GM12878 (cell line): Measurements from ENCODE around the gene VCP. TPM values are rescaled to one million over a fixed set of nuclear protein-coding genes. Genes with fewer than 3 reads are reported as not detected.

ENCODE experiments used
- ATAC-seq: fragments of 200-7000 bp; cut with Tn5 transposase; 3 replicates; pipeline ENCODE4 v1.9.1; 2020; ENCODE audit warnings: mild to moderate bottlenecking, moderate library complexity
- BruUV-seq: library from RNA; stranded (reverse); fragments of 400-500 nt; replicated peaks from 2 replicates; lab custom pipeline; 2021; lab: Mats Ljungman, UMichigan
- CTCF ChIA-PET: fragments of 300-600 bp; sonication (Branson Sonifier 250); formaldehyde crosslinking; extraction: SDS; loops from one replicate; lab custom pipeline; 2021; ENCODE audit warnings: inconsistent platforms; lab: Yijun Ruan, JAX
- POLR2A ChIA-PET: fragments of 350-600 bp; formaldehyde crosslinking; extraction: SDS; loops from one replicate; lab custom pipeline; 2021; ENCODE audit warnings: inconsistent platforms; lab: Charles Lee
- RAD21 ChIA-PET: fragments of 300-600 bp; sonication (Branson Sonifier 250); formaldehyde crosslinking; loops from one replicate; lab custom pipeline; 2023; ENCODE audit warnings: antibody characterized with exemption; ENCODE audit not compliant: unreplicated experiment; lab: Charles Lee
- SMC1A ChIA-PET: fragments of 300-600 bp; sonication (Branson Sonifier 250); formaldehyde crosslinking; loops from one replicate; lab custom pipeline; 2023; ENCODE audit not compliant: unreplicated experiment, uncharacterized antibody; lab: Charles Lee
- DNase-seq: peaks from one replicate; pipeline ENCODE4 v3.0.0-alpha.2; 2011; ENCODE audit warnings: low read depth, low spot score
- FAIRE-seq: peaks from 3 replicates; lab custom pipeline; 2011; peaks lifted over from hg19 to GRCh38; lab: Jason Lieb, UNC
- H2AFZ ChIP-seq: 2 replicates; pipeline ENCODE4 v1.6.0; 2011; ENCODE audit warnings: low read depth, low read length, control low read depth; ENCODE audit not compliant: control insufficient read depth
- H3K27ac ChIP-seq: 2 replicates; pipeline ENCODE4 v1.5.1; 2011; ENCODE audit warnings: control low read depth; ENCODE audit not compliant: control insufficient read depth, insufficient read depth
- H3K27me3 ChIP-seq, 2 experiments: replicated peaks in 1 of 2; 2 replicates each; pipeline versions ENCODE4 v1.6.0 to v1.6.1; 2011; ENCODE audit warnings: low read length in 1 of 2; ENCODE audit not compliant: control insufficient read depth in 2 of 2, insufficient read depth in 2 of 2
- H3K36me3 ChIP-seq, 2 experiments: 2 replicates each; pipeline ENCODE4 v1.5.1; 2011; ENCODE audit warnings: low read length in 1 of 2; ENCODE audit not compliant: control insufficient read depth in 2 of 2, insufficient read depth in 2 of 2
- H3K4me1 ChIP-seq: 2 replicates; pipeline ENCODE4 v1.6.1; 2011; ENCODE audit warnings: mild to moderate bottlenecking, low read length, moderate library complexity, mixed read lengths; ENCODE audit not compliant: control insufficient read depth, insufficient read depth
- H3K4me2 ChIP-seq: 2 replicates; pipeline ENCODE4 v1.6.0; 2011; ENCODE audit warnings: control low read depth; ENCODE audit not compliant: control insufficient read depth, insufficient read depth
- H3K4me3 ChIP-seq: fragments of 200-600 bp; sonication (generic); 2 replicates; pipeline ENCODE4 v1.5.1; 2016
- H3K79me2 ChIP-seq: 2 replicates; pipeline ENCODE4 v1.6.0; 2011; ENCODE audit warnings: low read length; ENCODE audit not compliant: control insufficient read depth, insufficient read depth
- H3K9ac ChIP-seq: 2 replicates; pipeline ENCODE4 v1.8.0; 2011; ENCODE audit warnings: low read length, control low read depth, mixed read lengths; ENCODE audit not compliant: control insufficient read depth, insufficient read depth
- H3K9me3 ChIP-seq: replicated peaks from 3 replicates; pipeline ENCODE4 v1.5.1; 2011; ENCODE audit warnings: mild to moderate bottlenecking, low read length; ENCODE audit not compliant: control insufficient read depth, insufficient read depth
- H4K20me1 ChIP-seq: 2 replicates; pipeline ENCODE4 v1.6.0; 2011; ENCODE audit not compliant: control insufficient read depth, insufficient read depth
- DPF2 ChIP-seq: fragments of 450-650 bp; IDR thresholded peaks from 2 replicates; pipeline ENCODE4 v1.6.1; 2017; ENCODE audit warnings: mild to moderate bottlenecking
- EP300 ChIP-seq, 2 experiments: fragments of 150-350 bp in 1 of 2; IDR thresholded peaks; 2 replicates each; pipeline ENCODE4 v1.6.1; 2011 to 2012; ENCODE audit warnings: low read depth in 2 of 2, low read length in 2 of 2, borderline replicate concordance in 1 of 2, improper control_type of control experiment in 1 of 2, inconsistent platforms in 1 of 2; ENCODE audit not compliant: control insufficient read depth in 1 of 2
- GATAD2B ChIP-seq: fragments of 450-650 bp; conservative IDR thresholded peaks from 2 replicates; pipeline ENCODE4 v1.6.1; 2017; ENCODE audit warnings: low read depth, mild to moderate bottlenecking, moderate library complexity
- JUND ChIP-seq: IDR thresholded peaks from 2 replicates; pipeline ENCODE4 v1.6.1; 2012; ENCODE audit warnings: low read depth, mild to moderate bottlenecking, low read length, improper control_type of control experiment, moderate library complexity
- MXI1 ChIP-seq: fragments of 150-350 bp; IDR thresholded peaks from 2 replicates; pipeline ENCODE4 v1.6.1; 2011; ENCODE audit warnings: low read depth, mild to moderate bottlenecking, inconsistent platforms, low read length, improper control_type of control experiment
- NKRF ChIP-seq: fragments of 450-650 bp; conservative IDR thresholded peaks from 2 replicates; pipeline ENCODE4 v1.6.1; 2017; ENCODE audit warnings: mild to moderate bottlenecking, moderate library complexity
- POLR2A ChIP-seq: IDR thresholded peaks from 2 replicates; pipeline ENCODE4 v1.6.1; 2011; ENCODE audit warnings: low read depth, mild to moderate bottlenecking, low read length
- ZBED1 ChIP-seq: IDR thresholded peaks from 2 replicates; pipeline ENCODE4 v1.6.1; 2016; ENCODE audit warnings: borderline replicate concordance
- ZBTB11 ChIP-seq: fragments of 450-650 bp; formaldehyde crosslinking; IDR thresholded peaks from 2 replicates; pipeline ENCODE4 v1.5.0; 2022; ENCODE audit warnings: mild to moderate bottlenecking, missing genetic modification characterization
- ZNF24 ChIP-seq: fragments of 450-650 bp; IDR thresholded peaks from 2 replicates; pipeline ENCODE4 v1.6.1; 2017; ENCODE audit warnings: antibody characterized with exemption, mild to moderate bottlenecking
- WGBS: methylation state at CpG from one replicate; pipeline ENCODE4 v1.1.6; 2016; ENCODE audit warnings: low lambda C conversion rate; ENCODE audit not compliant: insufficient replicate concordance, insufficient coverage; ENCODE audit errors: missing lambda C conversion rate; 5-methylcytosine and 5-hydroxymethylcytosine counted together
- in situ Hi-C: fragments of 300-500 bp; cut with MboI; formaldehyde crosslinking; loops from 9 replicates; pipeline ENCODE4 v1.14.3; 2018; ENCODE audit warnings: mixed read lengths
- intact Hi-C: fragments of 100-400 bp; cut with micrococcal nuclease; formaldehyde crosslinking; loops from one replicate; pipeline ENCODE4 v1.14.2; 2022; ENCODE audit not compliant: unreplicated experiment
- polyA plus RNA-seq, 11 experiments: library from polyadenylated mRNA; depleted of rRNA in 4 of 11; unstranded in 6 of 11; stranded (reverse) in 5 of 11; fragments of >200 nt; fragmentation: Nextera tagmentation in 4 of 11; fragmentation: Illumina TruSeq in 1 of 11; extraction: Ambion mirVana in 4 of 11; extraction: Trizol in 1 of 11; gene quantifications; 1 replicate in 1 of 11; 2 replicates in 10 of 11; pipeline versions ENCODE4 v1.2.1 to v1.2.3, GENCODE V29; 2011 to 2016; ENCODE audit warnings: inconsistent platforms in 2 of 11, missing spikeins in 2 of 11, low read depth in 1 of 11
- total RNA-seq, 4 experiments: library from RNA; depleted of rRNA in 3 of 4; stranded (reverse); fragments of >200 nt in 3 of 4; fragmentation: Illumina TruSeq in 1 of 4; extraction: Trizol in 1 of 4; gene quantifications; 2 replicates each; pipeline versions ENCODE4 v1.2.1 to v1.2.3, GENCODE V29; 2013 to 2021

VCP gene
- total and polyA plus RNA-seq, 10 of the 15 experiments (the other 5 are each of a cell fraction or from before 2014, with no cell fraction given), result 7.4 to 327 (median 244) TPM

DNA sequence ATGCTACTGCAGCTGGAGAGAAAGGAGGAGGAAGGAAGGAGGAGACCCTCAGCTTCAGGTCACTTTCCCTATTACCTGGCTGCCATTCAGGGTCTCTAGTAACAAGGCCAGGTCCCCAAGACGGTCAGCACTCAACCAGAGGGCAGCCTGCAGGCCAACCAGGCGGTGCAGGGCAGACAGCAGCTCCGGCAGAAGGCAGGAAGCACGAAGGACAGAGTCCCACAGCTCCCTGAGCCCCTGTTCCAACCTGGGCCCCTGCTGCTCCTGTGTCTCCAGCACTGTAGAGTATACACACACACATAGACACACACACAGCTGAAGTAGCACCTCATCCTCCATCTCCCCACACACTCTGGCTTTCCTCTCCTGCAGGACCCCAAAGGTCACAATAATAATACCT lies 5.6 kb upstream of the VCP start:
- Histone ChIP-seq H3K9ac (peak overlapping the region; percentile 95; the same call in 1 of the 2 replicates), H3K27me3 (no peaks in the 10 kb centered on the region), H3K4me1 (peaks cover 11% of the 10 kb centered on the region), H3K4me3 (peak overlapping the region; percentile 90), H2AFZ (no peak overlapping the region), H4K20me1 (no peaks in the 10 kb centered on the region), H3K27ac (no peak overlapping the region), H3K4me2 (peak overlapping the region; percentile 97), H3K79me2 (peaks cover 19% of the 10 kb centered on the region), H3K36me3 (peaks cover 0 to 13% of the 10 kb centered on the region in 2 experiments; a peak in 3 of 4 replicates), H3K9me3 (no peaks in the 10 kb centered on the region)
- ChIA-PET CTCF (interaction anchor here (0.6 to 2.2 kb wide), 4 partner anchors 18 to 93 kb away, joined by 3 to 10 read pairs (median 5); partner anchors contain the start of gene PIGO), SMC1A (interaction anchor here (1.2 to 2.4 kb wide), 3 partner anchors 16 to 76 kb away, joined by 4 to 12 read pairs (median 8); partner anchors contain the start of gene PIGO), RAD21 (no interaction called here), POLR2A (interaction anchor here (0.5 to 3.8 kb wide), 6 partner anchors 6 to 305 kb away, joined by 3 to 31 read pairs (median 4); partner anchors contain the start of genes PIGO, STOML2 and VCP)
- no peak for DNase-seq
- FAIRE-seq, result no peak
- no peak for TF ChIP-seq EP300 (IDR thresholded peaks at IDR 0.05; ENCODE audit: borderline replicate concordance in 1 of 2, control insufficient read depth in 1 of 2, low read depth in 2 of 2, low read length in 2 of 2)
- no peak for TF ChIP-seq GATAD2B
- TF ChIP-seq POLR2A, result peak; percentile 19; the same call in 1 of the 2 replicates
- TF ChIP-seq JUND, result no peak
- TF ChIP-seq ZBED1, result no peak
- no peak for TF ChIP-seq DPF2
- no TSS peak for BruUV-seq
- in situ Hi-C loops, result no loop called here
- 64% methylated on average over 4 of the region's 4 CpGs for WGBS
- no peak for ATAC-seq
- intact Hi-C loops, result loop anchor here (2.0 to 10.0 kb wide), 2 partner anchors 25 to 647 kb away; partner anchors contain the start of gene STOML2

DNA sequence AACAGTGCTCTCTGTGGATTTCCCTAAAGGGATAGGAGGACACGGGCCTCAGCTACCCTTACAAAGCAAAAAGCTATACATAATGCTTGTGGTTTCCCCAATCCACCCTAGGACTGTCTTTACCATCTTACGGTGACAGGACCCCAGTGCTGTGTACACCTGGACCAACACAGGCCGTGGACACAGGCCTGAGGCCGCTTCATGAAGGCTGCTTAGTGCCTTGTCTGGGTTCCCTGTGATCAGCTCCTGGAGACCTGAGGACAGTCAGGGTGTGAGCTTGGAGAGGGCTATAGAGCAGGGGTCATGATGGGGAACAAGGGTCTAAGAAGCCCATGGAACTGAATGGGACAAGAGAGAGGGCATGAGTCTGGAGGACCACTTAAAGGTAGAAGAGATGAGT lies 4.4 kb upstream of the VCP start:
- H3K4me2 ChIP-seq, result no peak overlapping the region
- no peak overlapping the region for H3K4me3 ChIP-seq
- BruUV-seq, result no TSS peak
- H2AFZ ChIP-seq, result no peak overlapping the region
- no peak for FAIRE-seq
- H3K4me1 ChIP-seq, result peaks cover 14% of the 10 kb centered on the region
- WGBS, result 90% methylated on average over 4 of the region's 4 CpGs
- no peak overlapping the region; the same call in 1 of the 2 replicates for H3K9ac ChIP-seq
- CTCF ChIA-PET, result interaction anchor here (0.9 to 2.2 kb wide), 6 partner anchors 19 to 177 kb away, joined by 3 to 10 read pairs (median 4); partner anchors contain the start of genes DNAJB5 and PIGO
- no peak overlapping the region for H3K27ac ChIP-seq
- no peak for ATAC-seq
- intact Hi-C loops (loop anchor here (10.0 kb wide), 1 partner anchor 648 kb away; no protein-coding TSS in a partner anchor), in situ Hi-C loops (no loop called here)
- no peaks in the 10 kb centered on the region for H4K20me1 ChIP-seq
- peaks cover 26% of the 10 kb centered on the region for H3K79me2 ChIP-seq
- H3K27me3 ChIP-seq, result no peaks in the 10 kb centered on the region
- H3K36me3 ChIP-seq, result peaks cover 0 to 13% of the 10 kb centered on the region in 2 experiments; a peak in 3 of 4 replicates
- no peaks in the 10 kb centered on the region for H3K9me3 ChIP-seq
- SMC1A ChIA-PET, result interaction anchor here (1.2 to 1.8 kb wide), 2 partner anchors 21 to 75 kb away, joined by 4 to 8 read pairs; partner anchors contain the start of gene PIGO
- no peak for DNase-seq
- POLR2A ChIA-PET, result interaction anchor here (0.6 to 2.1 kb wide), 5 partner anchors 7 to 22 kb away, joined by 3 to 5 read pairs (median 4); partner anchors contain the start of gene PIGO
- RAD21 ChIA-PET, result interaction anchor here (1.2 to 1.3 kb wide), 2 partner anchors 87 to 177 kb away, joined by 3 read pairs; partner anchors contain the start of gene DNAJB5
- no peak for TF ChIP-seq MXI1
- no peak for TF ChIP-seq ZBTB11
- no peak for TF ChIP-seq ZNF24
- TF ChIP-seq NKRF, result no peak
